Heart right ventricle (tissue), 16 donors: ENCODE data around the gene UTP4. TPM values are rescaled to one million over a fixed set of nuclear protein-coding genes. Genes with fewer than 3 reads are reported as not detected.
"Not testable (repeated sequence)": the region's sequence is repeated elsewhere in the genome, so short reads cannot be mapped to it uniquely, and the experiment has no call there.

ENCODE experiments used
- ATAC-seq, 8 donors: fragments of 200-7000 bp; cut with Tn5 transposase; one replicate each; pipeline ENCODE4 v1.9.1; 2020; ENCODE audit warnings: mild to moderate bottlenecking in 8 of 8, moderate library complexity in 8 of 8, moderate number of reproducible peaks in 1 of 8
- DNase-seq, 2 donors: peaks; one replicate each; pipeline ENCODE4 v3.0.0-alpha.2; 2020
- H3K27ac ChIP-seq, 10 donors: fragments of 200-600 bp; sonication (generic) in 2 of 10; one replicate each; pipeline versions ENCODE4 v1.5.0 to v1.8.0; 2020 to 2022; ENCODE audit warnings: mild to moderate bottlenecking in 3 of 10
- H3K27me3 ChIP-seq, 7 donors: fragments of 200-600 bp; one replicate each; pipeline ENCODE4 v1.8.0; 2021 to 2022; ENCODE audit warnings: mild to moderate bottlenecking in 2 of 7
- H3K36me3 ChIP-seq, 9 donors: fragments of 200-600 bp; sonication (generic) in 1 of 9; one replicate each; pipeline versions ENCODE4 v1.5.0 to v1.8.0; 2020 to 2022; ENCODE audit warnings: mild to moderate bottlenecking in 2 of 9
- H3K4me1 ChIP-seq, 9 donors: fragments of 200-600 bp; sonication (generic) in 1 of 9; one replicate each; pipeline versions ENCODE4 v1.5.0 to v1.8.0; 2020 to 2022; ENCODE audit warnings: mild to moderate bottlenecking in 4 of 9
- H3K4me3 ChIP-seq, 10 donors: fragments of 200-600 bp; sonication (generic) in 2 of 10; one replicate each; pipeline versions ENCODE4 v1.5.0 to v1.8.0; 2020 to 2022; ENCODE audit warnings: mild to moderate bottlenecking in 7 of 10, moderate library complexity in 2 of 10
- H3K9me3 ChIP-seq, 11 donors: fragments of 200-600 bp in 10 of 11; sonication (generic) in 2 of 11; one replicate each; pipeline versions ENCODE4 v1.5.0 to v1.8.0; 2013 to 2022; ENCODE audit warnings: mild to moderate bottlenecking in 2 of 11, control low read depth in 1 of 11, moderate library complexity in 1 of 11
- WGBS, 2 donors: extraction: QIAGEN DNeasy Blood & Tissue Kit; methylation state at CpG; one replicate each; pipeline ENCODE4 v1.1.7; 2013; ENCODE audit warnings: inconsistent platforms in 1 of 2; 5-methylcytosine and 5-hydroxymethylcytosine counted together
- intact Hi-C, 10 donors: fragments of 100-400 bp; cut with DNase I; formaldehyde crosslinking; loops; one replicate each; pipeline versions ENCODE4 v1.11.1 to v1.14.2; 2022
- polyA plus RNA-seq, 2 donors: library from polyadenylated mRNA; stranded (reverse); fragments of 200-250 nt; gene quantifications; one replicate each; pipeline ENCODE4 v1.2.3, GENCODE V29; 2013
- total RNA-seq, 10 donors: library from RNA; stranded (reverse); fragmentation: NEBNext Ultra II Directional in 3 of 10; extraction: Animal tissue kit (Norgen Biotek cat#: 25700) in 3 of 10; gene quantifications; one replicate each; pipeline versions ENCODE4 v1.2.1 to v1.2.4, GENCODE V29; 2021 to 2023
- TF ChIP-seq, protein P1 (sequence below), 9 donors: fragments of 200-600 bp; sonication (generic) in 2 of 9; IDR thresholded peaks; one replicate each; pipeline versions ENCODE4 v1.5.0 to v1.8.0; 2021 to 2022; ENCODE audit warnings: antibody characterized with exemption in 9 of 9, mild to moderate bottlenecking in 5 of 9, moderate library complexity in 1 of 9
- donor health status: Arrhythmogenic right ventricular cardiomyopathy.
- donor health status: ischemic (EF 13 %, LVEDD 7.1; RV severe dilation, severe dysfunction).
- donor health status: healthy with polysubstance abuse.
- donor health status: DM: no; HTN: yes; CAD: no.
- donor health status: DM: no; HTN: no; CAD: no.
- donor health status: ischemic (EF 25% LVEDD 6.9; RV normal size, moderate dysfunction).
- donor health status: ischemic (EF 25% LVEDD 5.7; RV mildly dilated, moderate dysfunction).
- donor health status: healthy.
- donor health status: DM: yes; HTN: yes; CAD: no.
- donor health status: Ischemic cardiomyopathy.
- donor health status: ischemic (EF 35%, LVEDD 5.7; RV mildly dilated, moderate dysfunction).
- donor health status: nonischemic (EF 11% LVEDD 7.7; RV severe dilation, severe dysfunction).
- donor health status: DM: yes; HTN: yes; CAD: no.
- donor health status: PGD.
- donor health status: ischemic (EF 29% LVEDD 5.4; RV normal size, mild dysfunction).
- donor health status: nonischemic (EF 23%, LVEDD 6.1; RV moderate dilation, normal function).

Gene UTP4
- total and polyA plus RNA-seq, 12 donors: 13.0 to 32.8 (median 25.9) TPM

DNA sequence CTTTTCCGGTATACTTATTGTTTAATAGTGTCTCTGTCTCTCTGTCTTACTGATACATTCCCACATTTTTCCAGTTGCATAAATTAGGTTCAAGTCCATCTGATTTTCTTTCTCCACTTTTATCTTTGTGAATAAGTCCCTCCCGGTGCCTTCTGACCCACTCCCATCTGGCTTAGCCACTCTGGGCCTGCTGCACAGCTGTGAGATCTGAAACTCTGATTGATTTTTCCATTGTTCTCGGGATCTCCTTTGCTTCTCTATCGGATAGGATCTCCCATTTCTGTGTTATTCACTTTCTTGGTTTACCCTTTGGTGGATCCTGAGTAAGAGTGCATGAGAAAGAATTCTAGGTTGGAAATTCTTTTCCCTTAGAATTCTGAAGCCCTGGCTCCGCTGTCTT, 8.6 kb downstream of the UTP4 start:
- TF ChIP-seq, protein P1, sequence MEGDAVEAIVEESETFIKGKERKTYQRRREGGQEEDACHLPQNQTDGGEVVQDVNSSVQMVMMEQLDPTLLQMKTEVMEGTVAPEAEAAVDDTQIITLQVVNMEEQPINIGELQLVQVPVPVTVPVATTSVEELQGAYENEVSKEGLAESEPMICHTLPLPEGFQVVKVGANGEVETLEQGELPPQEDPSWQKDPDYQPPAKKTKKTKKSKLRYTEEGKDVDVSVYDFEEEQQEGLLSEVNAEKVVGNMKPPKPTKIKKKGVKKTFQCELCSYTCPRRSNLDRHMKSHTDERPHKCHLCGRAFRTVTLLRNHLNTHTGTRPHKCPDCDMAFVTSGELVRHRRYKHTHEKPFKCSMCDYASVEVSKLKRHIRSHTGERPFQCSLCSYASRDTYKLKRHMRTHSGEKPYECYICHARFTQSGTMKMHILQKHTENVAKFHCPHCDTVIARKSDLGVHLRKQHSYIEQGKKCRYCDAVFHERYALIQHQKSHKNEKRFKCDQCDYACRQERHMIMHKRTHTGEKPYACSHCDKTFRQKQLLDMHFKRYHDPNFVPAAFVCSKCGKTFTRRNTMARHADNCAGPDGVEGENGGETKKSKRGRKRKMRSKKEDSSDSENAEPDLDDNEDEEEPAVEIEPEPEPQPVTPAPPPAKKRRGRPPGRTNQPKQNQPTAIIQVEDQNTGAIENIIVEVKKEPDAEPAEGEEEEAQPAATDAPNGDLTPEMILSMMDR (IDR thresholded peaks at IDR 0.05): no peak
- DNase-seq (no peak), ATAC-seq (no peak)
- 92 to 93% methylated on average over 5 of the region's 5 CpGs for WGBS, 2 donors
- Histone ChIP-seq H3K4me3 (no peak overlapping the region), H3K27ac (no peak overlapping the region), H3K4me1 (no peaks in the 10 kb centered on the region), H3K27me3 (no peaks in the 10 kb centered on the region), H3K9me3 (no peaks in the 10 kb centered on the region), H3K36me3 (peaks cover 0 to 100% (median 27%) of the 10 kb centered on the region in 9 donors)
- intact Hi-C loops: no loop called here

DNA sequence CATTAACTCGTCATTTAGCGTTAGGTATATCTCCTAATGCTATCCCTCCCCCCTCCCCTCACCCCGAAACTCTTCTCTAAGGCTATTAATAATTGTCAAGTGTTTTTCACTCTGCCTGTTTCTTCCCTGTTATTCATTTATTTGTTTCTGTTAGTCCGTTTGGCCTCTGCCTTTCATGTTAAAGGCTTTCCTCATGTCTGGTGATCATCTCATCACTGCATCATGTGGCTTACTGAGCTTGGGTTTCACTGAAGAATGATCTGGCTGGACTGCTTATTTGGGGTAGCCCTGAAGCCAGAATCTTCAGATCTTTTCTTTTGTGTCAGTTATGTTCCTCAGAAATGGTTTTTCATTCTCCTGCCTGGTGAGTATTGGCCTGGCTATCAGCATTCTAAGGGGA, 9.5 kb downstream of the UTP4 start:
- no peak for ATAC-seq
- no peak for DNase-seq
- H3K27me3 ChIP-seq: no peaks in the 10 kb centered on the region
- H3K4me3 ChIP-seq: no peak overlapping the region
- H3K9me3 ChIP-seq: no peaks in the 10 kb centered on the region
- H3K4me1 ChIP-seq: no peaks in the 10 kb centered on the region
- H3K36me3 ChIP-seq: peaks cover 0 to 100% (median 27%) of the 10 kb centered on the region in 9 donors
- intact Hi-C loops: no loop called here
- TF ChIP-seq, protein P1 (IDR thresholded peaks at IDR 0.05): no peak
- WGBS, 2 donors: 92 to 96% methylated on average over 4 of the region's 4 CpGs
- no peak overlapping the region for H3K27ac ChIP-seq

DNA sequence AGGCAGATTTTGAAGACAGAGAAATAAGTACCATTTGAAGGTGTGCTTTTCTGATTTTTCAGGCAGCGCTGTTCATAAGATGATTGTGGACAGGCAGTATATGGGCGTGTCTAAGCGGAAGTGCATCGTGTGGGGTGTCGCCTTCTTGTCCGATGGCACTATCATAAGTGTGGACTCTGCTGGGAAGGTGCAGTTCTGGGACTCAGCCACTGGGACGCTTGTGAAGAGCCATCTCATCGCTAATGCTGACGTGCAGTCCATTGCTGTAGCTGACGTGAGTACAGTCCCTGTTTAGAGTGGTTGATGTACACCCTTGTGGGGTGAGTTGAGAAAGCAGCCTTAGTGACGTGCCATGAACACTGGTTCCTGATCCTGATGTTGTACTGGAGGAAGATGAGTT, 10.7 kb downstream of the UTP4 start:
- Histone ChIP-seq H3K27ac (no peak overlapping the region), H3K36me3 (peaks cover 0 to 100% (median 19%) of the 10 kb centered on the region in 9 donors), H3K4me1 (no peaks in the 10 kb centered on the region), H3K27me3 (no peaks in the 10 kb centered on the region), H3K4me3 (no peak overlapping the region), H3K9me3 (no peaks in the 10 kb centered on the region)
- intact Hi-C loops: no loop called here
- 83 to 86% methylated on average over 11 of the region's 11 CpGs for WGBS, 2 donors
- DNase-seq (no peak), ATAC-seq (no peak)
- TF ChIP-seq, protein P1 (IDR thresholded peaks at IDR 0.05): no peak

DNA sequence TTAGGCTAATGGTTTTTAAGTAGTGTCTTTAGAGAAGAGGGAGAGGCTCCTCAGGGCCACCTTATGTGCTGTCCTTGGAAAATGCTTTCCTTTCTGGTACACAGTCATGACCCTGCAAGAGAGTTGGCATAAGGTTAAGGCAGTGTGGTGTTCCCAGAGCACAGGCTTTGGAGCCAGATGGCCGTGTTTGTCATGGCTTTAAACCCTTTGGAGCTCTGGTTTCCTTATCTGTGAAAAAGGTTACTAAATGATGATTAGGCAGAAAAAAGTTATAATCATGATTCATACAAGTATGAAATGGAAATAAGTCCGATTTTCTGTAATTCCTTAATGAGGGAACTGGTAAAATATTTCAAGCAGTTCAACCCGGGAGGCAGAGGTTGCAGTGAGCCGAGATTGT, 13.2 kb downstream of the UTP4 start:
- intact Hi-C loops: no loop called here
- Histone ChIP-seq H3K27ac (no peak overlapping the region), H3K4me1 (no peaks in the 10 kb centered on the region), H3K9me3 (no peaks in the 10 kb centered on the region), H3K27me3 (no peaks in the 10 kb centered on the region), H3K36me3 (peaks cover 0 to 97% (median 8%) of the 10 kb centered on the region in 9 donors), H3K4me3 (no peak overlapping the region)
- ATAC-seq (peak in 1 of 8 donors; percentile 56), DNase-seq (no peak)
- 72 to 87% methylated on average over 4 of the region's 4 CpGs for WGBS, 2 donors
- TF ChIP-seq, protein P1 (IDR thresholded peaks at IDR 0.05): no peak

DNA sequence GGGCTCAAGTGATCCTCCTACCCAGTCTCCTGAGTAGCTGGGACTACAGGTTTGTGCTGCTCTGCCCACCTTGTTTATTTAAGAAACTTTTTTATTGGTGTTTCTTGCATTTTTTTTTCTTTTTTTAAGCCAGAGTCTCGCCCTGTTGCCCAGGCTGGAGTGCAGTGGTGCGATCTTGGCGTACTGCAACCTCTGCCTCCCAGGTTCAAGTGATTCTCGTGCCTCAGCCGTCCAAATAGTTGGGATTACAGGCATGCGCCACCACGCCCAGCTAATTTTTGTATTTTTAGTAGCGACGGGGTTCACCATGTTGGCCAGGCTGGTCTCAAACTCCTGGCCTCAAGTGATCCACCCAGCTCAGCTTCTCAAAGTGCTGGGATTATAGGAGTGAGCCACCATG, 17.2 kb downstream of the UTP4 start:
- not testable (repeated sequence) for H3K27me3 ChIP-seq, H3K4me3 ChIP-seq, H3K4me1 ChIP-seq, H3K27ac ChIP-seq, ATAC-seq, DNase-seq, H3K9me3 ChIP-seq
- WGBS, 2 donors: 85 to 86% methylated on average over 9 of the region's 9 CpGs
- intact Hi-C loops: loop anchor here in 9 of 10 donors (1.0 to 5.0 kb wide), 6 partner anchors 133 to 139 kb away; no protein-coding TSS in a partner anchor
- peaks cover 0 to 97% (median 29%) of the 10 kb centered on the region in 9 donors for H3K36me3 ChIP-seq
